Measurements from ENCODE around the gene ANKRD13D.

The ANKRD13D gene

GRCh38 chr11:67254798-67255197 lies 34.3 kb upstream of the ANKRD13D start:
- TF ChIP-seq CTCF (IDR thresholded peaks at IDR 0.05; ENCODE audit: low read depth, low read length) = no peak
- H3K4me3 ChIP-seq (ENCODE audit: low read depth, low read length) = no peak overlapping the region

- TF ChIP-seq CTCF (IDR thresholded peaks at IDR 0.05; ENCODE audit: low read depth, low read length) = no peak
Measured at GRCh38 chr11:67255353-67255752, 33.8 kb upstream of the ANKRD13D start.

GRCh38 chr11:67255864-67256263 lies 33.2 kb upstream of the ANKRD13D start:
- no peak overlapping the region for H3K4me3 ChIP-seq (ENCODE audit: low read depth, low read length)
- no peak for TF ChIP-seq CTCF (IDR thresholded peaks at IDR 0.05; ENCODE audit: low read depth, low read length)

More at GRCh38 chr11:67255353-67255752, 33.8 kb upstream of the ANKRD13D start:
- H3K4me3 ChIP-seq (ENCODE audit: low read depth, low read length) = no peak overlapping the region

- H3K4me3 ChIP-seq (ENCODE audit: low read depth, low read length) = no peak overlapping the region
- no peak for TF ChIP-seq CTCF (IDR thresholded peaks at IDR 0.05; ENCODE audit: low read depth, low read length)
Measured at GRCh38 chr11:67256477-67257135, 32.5 kb upstream of the ANKRD13D start.

- no peak for TF ChIP-seq CTCF (IDR thresholded peaks at IDR 0.05; ENCODE audit: low read depth, low read length)
- H3K4me3 ChIP-seq (ENCODE audit: low read depth, low read length) = no peak overlapping the region
Measured at GRCh38 chr11:67260406-67260805, 28.7 kb upstream of the ANKRD13D start.

GRCh38 chr11:67260885-67261639 lies 28.0 kb upstream of the ANKRD13D start:
- H3K4me3 ChIP-seq (ENCODE audit: low read depth, low read length) = peak overlapping the region; percentile 29; the same call in 1 of the 2 replicates

GRCh38 chr11:67261640-67261945 lies 27.5 kb upstream of the ANKRD13D start:
- 0 out of 2 replicates have a peak, but pooled peaks have one; percentile 8 for TF ChIP-seq CTCF (IDR thresholded peaks at IDR 0.05; ENCODE audit: low read depth, low read length)
- 0 out of 2 replicates have a peak overlapping the region, but pooled peaks have one; percentile 12 for H3K4me3 ChIP-seq (ENCODE audit: low read depth, low read length)
